ENCODE results near the gene PTPRH.

- no peak for TF ChIP-seq CTCF (optimal IDR thresholded peaks at IDR 0.05 in 1 of 3, IDR thresholded peaks at IDR 0.05 in 1 of 3, conservative IDR thresholded peaks at IDR 0.05 in 1 of 3; ENCODE audit: extremely low read depth in 1 of 3, insufficient read depth in 2 of 3, low read length in 3 of 3)
- TF ChIP-seq EZH2 (IDR thresholded peaks at IDR 0.05; ENCODE audit: low read length) = no peak
Observed at GRCh38 chr19:55152017-55152416, 57.3 kb downstream of the PTPRH start.
